ENCODE results near the gene FKBP14.

FKBP14 gene

DNA sequence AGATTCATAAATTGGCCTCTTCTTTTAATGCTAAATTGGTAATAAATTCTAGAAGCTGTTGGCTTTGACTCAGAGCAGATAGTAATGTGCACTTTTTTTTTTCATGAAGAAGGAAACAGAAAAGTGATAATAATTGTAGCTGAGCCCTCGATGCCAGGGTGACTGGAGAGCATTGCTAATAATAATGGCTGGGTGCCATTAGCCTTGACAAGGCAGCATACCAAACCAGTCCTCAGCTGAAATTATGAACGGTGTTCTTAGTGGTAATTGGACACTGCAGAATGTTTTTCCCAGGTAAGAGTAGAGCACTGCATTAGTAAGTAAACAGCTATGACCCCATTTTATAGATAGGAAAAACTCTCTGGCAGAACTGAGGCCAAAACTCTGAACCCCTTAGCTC is 20.6 kb upstream of the FKBP14 start:
- TF ChIP-seq, protein P1, sequence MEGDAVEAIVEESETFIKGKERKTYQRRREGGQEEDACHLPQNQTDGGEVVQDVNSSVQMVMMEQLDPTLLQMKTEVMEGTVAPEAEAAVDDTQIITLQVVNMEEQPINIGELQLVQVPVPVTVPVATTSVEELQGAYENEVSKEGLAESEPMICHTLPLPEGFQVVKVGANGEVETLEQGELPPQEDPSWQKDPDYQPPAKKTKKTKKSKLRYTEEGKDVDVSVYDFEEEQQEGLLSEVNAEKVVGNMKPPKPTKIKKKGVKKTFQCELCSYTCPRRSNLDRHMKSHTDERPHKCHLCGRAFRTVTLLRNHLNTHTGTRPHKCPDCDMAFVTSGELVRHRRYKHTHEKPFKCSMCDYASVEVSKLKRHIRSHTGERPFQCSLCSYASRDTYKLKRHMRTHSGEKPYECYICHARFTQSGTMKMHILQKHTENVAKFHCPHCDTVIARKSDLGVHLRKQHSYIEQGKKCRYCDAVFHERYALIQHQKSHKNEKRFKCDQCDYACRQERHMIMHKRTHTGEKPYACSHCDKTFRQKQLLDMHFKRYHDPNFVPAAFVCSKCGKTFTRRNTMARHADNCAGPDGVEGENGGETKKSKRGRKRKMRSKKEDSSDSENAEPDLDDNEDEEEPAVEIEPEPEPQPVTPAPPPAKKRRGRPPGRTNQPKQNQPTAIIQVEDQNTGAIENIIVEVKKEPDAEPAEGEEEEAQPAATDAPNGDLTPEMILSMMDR (IDR thresholded peaks at IDR 0.05; ENCODE audit: low read depth, low read length) = no peak
- no peak for DNase-seq (ENCODE audit: extremely low read depth, low read depth)

DNA sequence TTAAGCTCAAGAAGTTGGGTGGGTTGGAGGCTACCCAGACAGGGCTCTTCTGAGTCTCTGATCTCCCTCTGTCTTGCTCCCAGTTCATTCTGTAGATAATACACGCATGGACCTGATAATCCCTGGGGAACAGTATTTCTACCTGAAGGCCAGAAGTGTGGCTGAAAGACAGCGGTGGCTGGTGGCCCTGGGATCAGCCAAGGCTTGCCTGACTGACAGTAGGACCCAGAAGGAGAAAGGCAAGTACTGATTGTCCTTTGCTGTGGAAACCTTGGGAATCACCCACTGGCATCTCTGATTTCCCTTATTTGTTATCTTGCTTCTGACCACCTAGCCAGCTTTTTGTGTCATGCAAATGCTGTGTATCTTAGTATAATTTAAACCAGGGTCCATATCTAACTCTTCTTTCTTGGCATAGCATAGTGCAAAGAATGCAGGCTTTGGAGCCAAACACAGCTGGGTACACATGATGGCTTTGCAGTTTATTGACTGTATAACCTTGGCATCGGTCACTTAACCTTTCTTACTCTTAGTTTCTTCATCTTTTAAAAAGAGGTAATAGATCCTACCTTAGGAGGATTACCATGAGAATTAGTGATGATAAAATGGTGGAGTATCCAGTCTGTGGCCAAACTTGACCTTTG is 19.7 kb upstream of the FKBP14 start:
- TF ChIP-seq, protein P1 (IDR thresholded peaks at IDR 0.05; ENCODE audit: low read depth, low read length) = no peak
- DNase-seq (ENCODE audit: extremely low read depth, low read depth) = no peak

DNA sequence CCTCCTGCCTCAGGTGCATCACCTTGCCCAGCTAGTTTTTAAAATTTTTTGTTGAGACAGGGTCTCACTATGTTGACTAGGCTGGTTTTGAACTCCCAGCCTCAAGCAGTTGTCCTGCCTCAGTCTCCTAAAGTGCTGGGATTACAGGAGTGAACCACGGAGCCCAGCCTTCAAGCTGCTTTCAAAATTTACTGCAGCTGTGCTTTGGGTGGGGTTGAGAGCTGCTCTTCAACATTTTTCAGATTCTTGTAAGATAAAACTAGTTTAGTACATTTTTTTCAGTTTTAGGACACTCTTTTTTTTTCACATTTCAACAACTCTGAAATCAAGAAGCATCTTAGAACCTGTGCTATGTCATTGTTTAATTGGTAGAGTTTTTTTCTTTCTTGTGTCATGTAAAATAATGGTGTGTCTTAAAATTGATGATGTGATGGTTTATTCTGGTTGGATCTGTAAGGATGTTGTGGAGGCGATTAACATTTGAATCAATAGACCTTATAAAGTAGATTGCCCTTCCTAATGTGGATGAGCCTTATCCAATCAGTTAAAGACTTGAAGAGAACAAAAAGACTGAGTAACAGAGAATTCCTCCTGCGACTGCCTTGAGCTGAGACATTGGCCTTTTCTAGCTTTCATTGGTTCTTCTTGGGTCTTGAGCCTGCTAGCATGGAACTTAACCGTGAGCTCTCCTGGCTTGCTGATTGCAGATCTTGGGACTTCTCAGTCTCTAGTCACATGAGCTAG is 15.2 kb upstream of the FKBP14 start:
- DNase-seq (ENCODE audit: extremely low read depth, low read depth) = no peak
- TF ChIP-seq, protein P1 (IDR thresholded peaks at IDR 0.05; ENCODE audit: low read depth, low read length) = no peak

DNA sequence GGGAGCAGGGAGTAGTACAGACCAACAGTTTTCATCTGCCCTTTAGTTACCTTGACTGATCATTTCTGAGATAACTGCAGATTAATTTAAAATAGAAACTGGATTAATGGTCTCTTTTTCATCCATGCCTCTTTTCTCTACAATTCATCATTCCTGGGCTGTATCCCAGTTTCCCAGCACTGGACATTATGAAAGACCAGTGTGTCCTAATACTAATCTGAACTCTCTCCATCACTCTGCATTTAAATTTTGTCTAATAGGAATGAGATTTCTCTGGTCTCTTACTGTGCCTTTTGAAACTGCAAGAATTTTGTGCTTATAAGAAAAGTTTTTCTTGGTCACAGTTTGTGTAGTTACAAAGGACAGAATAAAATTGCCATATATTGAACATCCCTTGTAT is 14.4 kb upstream of the FKBP14 start:
- no peak for DNase-seq (ENCODE audit: extremely low read depth, low read depth)
- TF ChIP-seq, protein P1 (IDR thresholded peaks at IDR 0.05; ENCODE audit: low read depth, low read length) = no peak

DNA sequence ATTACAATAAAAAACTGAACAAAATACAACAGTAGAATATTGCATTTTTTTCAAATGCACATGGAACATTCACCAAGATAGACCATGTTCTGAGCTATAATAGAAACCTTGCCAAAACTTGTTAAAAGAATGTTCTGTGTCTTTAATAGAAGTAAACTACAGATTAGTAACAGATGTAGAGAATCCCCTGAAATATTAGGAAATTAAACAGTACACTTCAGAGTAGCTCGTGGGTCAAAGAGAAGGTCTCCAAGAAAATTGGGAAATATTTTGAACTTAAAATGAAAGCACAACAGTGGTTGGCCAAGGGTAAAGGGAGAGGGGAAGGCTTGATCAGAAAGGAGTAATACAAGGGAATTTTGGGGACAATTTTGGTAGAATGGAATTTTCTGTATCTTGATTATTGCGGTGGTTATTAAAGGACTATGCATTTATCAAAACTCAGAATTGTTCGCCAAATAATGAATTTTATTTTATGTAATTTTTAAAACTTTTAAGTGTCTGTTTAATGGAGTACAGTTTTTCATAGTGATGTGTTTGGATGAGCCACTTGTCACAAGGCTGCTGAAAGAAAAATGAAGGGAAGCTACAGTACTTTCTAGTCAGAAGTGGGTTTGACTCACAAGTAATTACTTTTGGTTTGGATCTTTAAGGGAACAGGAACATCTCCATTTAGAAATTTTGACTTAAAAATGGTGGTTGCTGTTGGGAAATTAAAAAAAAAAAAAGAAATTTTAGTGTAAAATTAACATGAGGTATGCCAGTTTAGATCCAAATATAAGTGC is 11.9 kb upstream of the FKBP14 start:
- peak; percentile 58 for DNase-seq (ENCODE audit: extremely low read depth, low read depth)
- TF ChIP-seq, protein P1 (IDR thresholded peaks at IDR 0.05; ENCODE audit: low read depth, low read length) = no peak

DNA sequence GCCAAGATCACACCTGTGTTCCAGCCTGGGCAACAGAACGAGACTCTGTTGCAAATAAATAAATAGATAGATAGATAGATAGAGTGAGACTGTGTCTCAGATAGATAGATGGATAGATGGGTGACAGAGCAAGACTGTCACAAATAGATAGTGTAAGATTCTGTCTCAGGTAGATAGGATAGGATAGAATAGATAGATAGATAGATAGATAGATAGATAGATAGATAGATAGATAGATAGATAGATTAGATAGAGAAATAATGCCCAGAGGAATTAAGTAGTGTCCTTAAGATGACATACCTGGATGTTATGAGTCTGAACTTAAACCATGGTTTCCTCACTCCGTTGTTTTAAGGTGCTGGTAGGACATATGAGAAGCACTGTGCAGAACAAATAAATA is 9.7 kb upstream of the FKBP14 start:
- no peak for DNase-seq (ENCODE audit: extremely low read depth, low read depth)

More for the DNA sequence above, 9.7 kb upstream of the FKBP14 start:
- TF ChIP-seq, protein P1 (IDR thresholded peaks at IDR 0.05; ENCODE audit: low read depth, low read length) = no peak

Measured in AG09319 (cell line).